ENCODE results near the gene HOXC13. TPM values are rescaled to one million over a fixed set of nuclear protein-coding genes. Genes with fewer than 3 reads are reported as not detected.
A peak's percentile ranks its signal among the peaks of the same experiment; 100 is the strongest.

The HOXC13 gene
- total RNA-seq, 1 donor from 2014 or later = not detected

- no peak for TF ChIP-seq CTCF (conservative IDR thresholded peaks at IDR 0.05)
- no peak for DNase-seq (ENCODE audit: extremely low spot score, unreplicated experiment)
- Mint-ChIP-seq H3K27ac (no peak overlapping the region), H3K9me3 (no peaks in the 10 kb centered on the region), H3K4me3 (no peak overlapping the region), H3K4me1 (ENCODE audit: unreplicated experiment) (peaks cover 14% of the 10 kb centered on the region), H3K27me3 (peaks cover 98% of the 10 kb centered on the region), H3K36me3 (no peaks in the 10 kb centered on the region)
These were observed 49.2 kb downstream of the HOXC13 start for GRCh38 chr12:53987787-53988230.

- H3K27me3 Mint-ChIP-seq = peaks cover 98% of the 10 kb centered on the region
- H3K4me1 Mint-ChIP-seq (ENCODE audit: unreplicated experiment) = peaks cover 14% of the 10 kb centered on the region
- no peak overlapping the region for H3K27ac Mint-ChIP-seq
- H3K36me3 Mint-ChIP-seq = no peaks in the 10 kb centered on the region
- H3K4me3 Mint-ChIP-seq = peak overlapping the region; percentile 45
- no peak for DNase-seq (ENCODE audit: extremely low spot score, unreplicated experiment)
- no peak for TF ChIP-seq CTCF (conservative IDR thresholded peaks at IDR 0.05)
- H3K9me3 Mint-ChIP-seq = no peaks in the 10 kb centered on the region
These were observed 50.1 kb downstream of the HOXC13 start for GRCh38 chr12:53988541-53989226.

GRCh38 chr12:53989227-53990113, 50.8 kb downstream of the HOXC13 start:
- H3K4me3 Mint-ChIP-seq = peak overlapping the region; percentile 45
- peaks cover 100% of the 10 kb centered on the region for H3K27me3 Mint-ChIP-seq

GRCh38 chr12:53990311-53991076, 51.9 kb downstream of the HOXC13 start:
- Mint-ChIP-seq H3K4me1 (ENCODE audit: unreplicated experiment) (peaks cover 19% of the 10 kb centered on the region), H3K27ac (no peak overlapping the region), H3K27me3 (peaks cover 100% of the 10 kb centered on the region), H3K4me3 (peak overlapping the region; percentile 15), H3K9me3 (no peaks in the 10 kb centered on the region), H3K36me3 (no peaks in the 10 kb centered on the region)
- DNase-seq (ENCODE audit: extremely low spot score, unreplicated experiment) = no peak
- no peak for TF ChIP-seq CTCF (conservative IDR thresholded peaks at IDR 0.05)

More at GRCh38 chr12:53989227-53990113, 50.8 kb downstream of the HOXC13 start:
- no peak for DNase-seq (ENCODE audit: extremely low spot score, unreplicated experiment)
- Mint-ChIP-seq H3K27ac (peak overlapping the region; percentile 18), H3K9me3 (no peaks in the 10 kb centered on the region), H3K36me3 (no peaks in the 10 kb centered on the region), H3K4me1 (ENCODE audit: unreplicated experiment) (peaks cover 19% of the 10 kb centered on the region)
- peak; percentile 56 for TF ChIP-seq CTCF (conservative IDR thresholded peaks at IDR 0.05)

- Mint-ChIP-seq H3K36me3 (no peaks in the 10 kb centered on the region), H3K9me3 (no peaks in the 10 kb centered on the region), H3K4me1 (ENCODE audit: unreplicated experiment) (peaks cover 19% of the 10 kb centered on the region), H3K4me3 (no peak overlapping the region), H3K27ac (no peak overlapping the region), H3K27me3 (peaks cover 100% of the 10 kb centered on the region)
- no peak for TF ChIP-seq CTCF (conservative IDR thresholded peaks at IDR 0.05)
- DNase-seq (ENCODE audit: extremely low spot score, unreplicated experiment) = no peak
These were observed 52.4 kb downstream of the HOXC13 start for GRCh38 chr12:53991077-53991460.
